ENCODE results near the gene FLT4. TPM values are rescaled to one million over a fixed set of nuclear protein-coding genes. Genes with fewer than 3 reads are reported as not detected.

Gene FLT4
- total and polyA plus RNA-seq, 2 of the 13 experiments (the other 11 are each of a cell fraction or from before 2014, with no cell fraction given): not detected

DNA sequence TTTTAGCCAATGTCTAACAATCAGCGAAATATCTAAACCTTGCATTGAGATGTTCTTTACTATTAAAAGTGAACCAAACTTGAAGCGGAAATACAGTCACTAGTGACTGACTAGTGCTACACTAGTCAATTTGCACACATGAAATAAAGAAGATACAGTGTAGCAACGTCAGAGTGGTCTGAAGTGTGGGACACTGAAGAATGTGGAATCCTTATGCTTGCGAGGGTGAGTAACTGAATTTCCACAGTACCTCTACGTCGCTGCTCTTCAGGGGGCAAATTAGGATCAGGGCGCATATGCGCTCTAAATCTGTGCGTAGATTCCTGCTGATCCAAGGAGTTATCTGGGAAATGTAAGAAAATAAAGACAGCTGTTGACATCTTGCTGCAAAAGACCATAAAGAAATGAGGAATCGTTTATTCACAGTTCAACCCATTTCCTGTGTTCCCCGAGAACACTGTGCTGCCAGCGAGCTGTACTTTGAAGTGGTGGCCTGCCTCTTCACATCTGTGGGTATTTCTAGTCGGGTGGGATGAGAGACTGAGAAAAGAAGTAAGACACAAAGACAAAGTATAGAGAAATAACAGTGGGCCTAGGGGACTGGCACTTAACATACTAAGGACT is 39.8 kb upstream of the FLT4 start:
- ChIA-PET POLR2A (no interaction called here), CTCF (ENCODE audit: low intra/inter-chr PET ratio, low total read pairs) (no interaction called here)
- H3K4me3 ChIP-seq (replicated peaks in 1 of 3; ENCODE audit: insufficient read depth in 1 of 3, low read depth in 2 of 3, low read length in 3 of 3): no peak overlapping the region
- BruUV-seq (replicated peaks): no TSS peak
- no peaks in the 10 kb centered on the region for H4K20me1 ChIP-seq (ENCODE audit: insufficient read depth, low read length)
- no peak for TF ChIP-seq MTA3 (CRISPR knock-in tag; IDR thresholded peaks at IDR 0.05)
- TF ChIP-seq ETV5 (CRISPR knock-in tag; IDR thresholded peaks at IDR 0.05; ENCODE audit: borderline replicate concordance): no peak
- TF ChIP-seq, protein P1, sequence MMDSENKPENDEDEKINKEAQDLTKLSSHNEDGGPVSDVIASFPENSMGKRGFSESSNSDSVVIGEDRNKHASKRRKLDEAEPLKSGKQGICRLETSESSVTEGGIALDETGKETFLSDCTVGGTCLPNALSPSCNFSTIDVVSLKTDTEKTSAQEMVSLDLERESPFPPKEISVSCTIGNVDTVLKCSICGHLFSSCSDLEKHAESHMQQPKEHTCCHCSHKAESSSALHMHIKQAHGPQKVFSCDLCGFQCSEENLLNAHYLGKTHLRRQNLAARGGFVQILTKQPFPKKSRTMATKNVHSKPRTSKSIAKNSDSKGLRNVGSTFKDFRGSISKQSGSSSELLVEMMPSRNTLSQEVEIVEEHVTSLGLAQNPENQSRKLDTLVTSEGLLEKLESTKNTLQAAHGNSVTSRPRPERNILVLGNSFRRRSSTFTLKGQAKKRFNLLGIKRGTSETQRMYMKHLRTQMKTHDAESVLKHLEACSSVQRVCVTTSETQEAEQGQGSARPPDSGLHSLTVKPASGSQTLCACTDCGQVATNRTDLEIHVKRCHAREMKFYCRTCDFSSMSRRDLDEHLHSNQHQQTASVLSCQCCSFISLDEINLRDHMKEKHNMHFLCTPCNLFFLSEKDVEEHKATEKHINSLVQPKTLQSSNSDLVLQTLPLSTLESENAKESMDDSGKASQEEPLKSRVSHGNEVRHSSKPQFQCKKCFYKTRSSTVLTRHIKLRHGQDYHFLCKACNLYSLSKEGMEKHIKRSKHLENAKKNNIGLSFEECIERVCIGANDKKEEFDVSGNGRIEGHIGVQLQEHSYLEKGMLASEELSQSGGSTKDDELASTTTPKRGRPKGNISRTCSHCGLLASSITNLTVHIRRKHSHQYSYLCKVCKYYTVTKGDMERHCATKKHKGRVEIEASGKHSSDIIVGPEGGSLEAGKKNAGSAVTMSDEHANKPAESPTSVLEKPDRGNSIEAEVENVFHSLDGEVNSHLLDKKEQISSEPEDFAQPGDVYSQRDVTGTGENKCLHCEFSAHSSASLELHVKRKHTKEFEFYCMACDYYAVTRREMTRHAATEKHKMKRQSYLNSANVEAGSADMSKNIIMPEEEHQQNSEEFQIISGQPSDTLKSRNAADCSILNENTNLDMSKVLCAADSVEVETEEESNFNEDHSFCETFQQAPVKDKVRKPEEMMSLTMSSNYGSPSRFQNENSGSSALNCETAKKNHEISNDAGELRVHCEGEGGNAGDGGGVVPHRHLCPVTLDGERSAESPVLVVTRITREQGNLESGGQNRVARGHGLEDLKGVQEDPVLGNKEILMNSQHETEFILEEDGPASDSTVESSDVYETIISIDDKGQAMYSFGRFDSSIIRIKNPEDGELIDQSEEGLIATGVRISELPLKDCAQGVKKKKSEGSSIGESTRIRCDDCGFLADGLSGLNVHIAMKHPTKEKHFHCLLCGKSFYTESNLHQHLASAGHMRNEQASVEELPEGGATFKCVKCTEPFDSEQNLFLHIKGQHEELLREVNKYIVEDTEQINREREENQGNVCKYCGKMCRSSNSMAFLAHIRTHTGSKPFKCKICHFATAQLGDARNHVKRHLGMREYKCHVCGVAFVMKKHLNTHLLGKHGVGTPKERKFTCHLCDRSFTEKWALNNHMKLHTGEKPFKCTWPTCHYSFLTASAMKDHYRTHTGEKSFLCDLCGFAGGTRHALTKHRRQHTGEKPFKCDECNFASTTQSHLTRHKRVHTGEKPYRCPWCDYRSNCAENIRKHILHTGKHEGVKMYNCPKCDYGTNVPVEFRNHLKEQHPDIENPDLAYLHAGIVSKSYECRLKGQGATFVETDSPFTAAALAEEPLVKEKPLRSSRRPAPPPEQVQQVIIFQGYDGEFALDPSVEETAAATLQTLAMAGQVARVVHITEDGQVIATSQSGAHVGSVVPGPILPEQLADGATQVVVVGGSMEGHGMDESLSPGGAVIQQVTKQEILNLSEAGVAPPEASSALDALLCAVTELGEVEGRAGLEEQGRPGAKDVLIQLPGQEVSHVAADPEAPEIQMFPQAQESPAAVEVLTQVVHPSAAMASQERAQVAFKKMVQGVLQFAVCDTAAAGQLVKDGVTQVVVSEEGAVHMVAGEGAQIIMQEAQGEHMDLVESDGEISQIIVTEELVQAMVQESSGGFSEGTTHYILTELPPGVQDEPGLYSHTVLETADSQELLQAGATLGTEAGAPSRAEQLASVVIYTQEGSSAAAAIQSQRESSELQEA (CRISPR knock-in tag; IDR thresholded peaks at IDR 0.05; ENCODE audit: not compliant biosample characterization): no peak
- no peak for TF ChIP-seq BHLHE40 (IDR thresholded peaks at IDR 0.05; ENCODE audit: low read length)
- TF ChIP-seq SOX5 (CRISPR knock-in tag; IDR thresholded peaks at IDR 0.05; ENCODE audit: borderline replicate concordance): no peak
- TF ChIP-seq KLF11 (CRISPR knock-in tag; IDR thresholded peaks at IDR 0.05): no peak
- TF ChIP-seq NR3C1 (CRISPR knock-in tag; IDR thresholded peaks at IDR 0.05): no peak
- TF ChIP-seq ZNF24 (IDR thresholded peaks at IDR 0.05): no peak
- no peak for TF ChIP-seq ZNF816 (CRISPR knock-in tag; IDR thresholded peaks at IDR 0.05; ENCODE audit: borderline replicate concordance)
- H3K9ac ChIP-seq (ENCODE audit: insufficient read depth, low read depth, low read length): no peak overlapping the region
- 63% methylated on average over 13 of the region's 13 CpGs for WGBS (ENCODE audit: low lambda C conversion rate)
- H3K4me2 ChIP-seq (ENCODE audit: low read depth, low read length): no peak overlapping the region
- in situ Hi-C loops (cut with HindIII; ENCODE audit: extremely low pct_ligation_motif_present, low pct_unique_long_range_greater_than_20kb) (no loop called here), intact Hi-C loops (cut with micrococcal nuclease; ENCODE audit: unreplicated experiment) (no loop called here)
- H2AFZ ChIP-seq (ENCODE audit: low read length): no peak overlapping the region
- no peak for FAIRE-seq
- H3K9me3 ChIP-seq (ENCODE audit: low read length): no peaks in the 10 kb centered on the region
- H3K79me2 ChIP-seq (ENCODE audit: insufficient read depth, low read length): no peaks in the 10 kb centered on the region
- H3K27ac ChIP-seq (ENCODE audit: extremely low read length, insufficient read depth, low read length): no peak overlapping the region
- DNase-seq (ENCODE audit: low spot score): no peak
- H3K4me1 ChIP-seq (ENCODE audit: insufficient read depth, low read length): peaks cover 7% of the 10 kb centered on the region
- H3K27me3 ChIP-seq (ENCODE audit: control insufficient read depth in 1 of 2, insufficient read depth in 2 of 2, low read length in 2 of 2): peaks cover 0 to 26% of the 10 kb centered on the region in 2 experiments; a peak in 4 of 5 replicates
- H3K36me3 ChIP-seq (replicated peaks in 1 of 2; ENCODE audit: control insufficient read depth in 1 of 2, insufficient read depth in 2 of 2, low read length in 2 of 2): no peaks in the 10 kb centered on the region
- no peak for ATAC-seq
